ENCODE results near the gene PHF23.

DNA sequence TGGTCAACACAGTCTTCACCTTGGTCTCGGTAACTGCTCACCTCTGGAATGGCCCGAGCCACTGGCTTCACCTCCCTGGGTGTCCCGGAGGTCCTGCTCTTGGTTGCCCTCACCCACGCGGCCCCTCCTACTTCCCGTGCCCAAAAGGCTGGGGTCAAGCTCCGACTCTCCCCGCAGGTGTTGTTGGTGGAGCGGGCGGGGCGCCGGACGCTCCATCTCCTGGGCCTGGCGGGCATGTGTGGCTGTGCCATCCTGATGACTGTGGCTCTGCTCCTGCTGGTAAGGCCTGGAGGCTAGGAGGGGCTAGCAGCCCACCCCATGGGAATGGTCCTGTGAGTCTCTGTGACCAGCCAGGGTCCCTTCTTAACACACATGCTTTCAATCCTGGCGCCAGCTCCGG is 45.7 kb upstream of the PHF23 start:
- TF ChIP-seq, protein P1, sequence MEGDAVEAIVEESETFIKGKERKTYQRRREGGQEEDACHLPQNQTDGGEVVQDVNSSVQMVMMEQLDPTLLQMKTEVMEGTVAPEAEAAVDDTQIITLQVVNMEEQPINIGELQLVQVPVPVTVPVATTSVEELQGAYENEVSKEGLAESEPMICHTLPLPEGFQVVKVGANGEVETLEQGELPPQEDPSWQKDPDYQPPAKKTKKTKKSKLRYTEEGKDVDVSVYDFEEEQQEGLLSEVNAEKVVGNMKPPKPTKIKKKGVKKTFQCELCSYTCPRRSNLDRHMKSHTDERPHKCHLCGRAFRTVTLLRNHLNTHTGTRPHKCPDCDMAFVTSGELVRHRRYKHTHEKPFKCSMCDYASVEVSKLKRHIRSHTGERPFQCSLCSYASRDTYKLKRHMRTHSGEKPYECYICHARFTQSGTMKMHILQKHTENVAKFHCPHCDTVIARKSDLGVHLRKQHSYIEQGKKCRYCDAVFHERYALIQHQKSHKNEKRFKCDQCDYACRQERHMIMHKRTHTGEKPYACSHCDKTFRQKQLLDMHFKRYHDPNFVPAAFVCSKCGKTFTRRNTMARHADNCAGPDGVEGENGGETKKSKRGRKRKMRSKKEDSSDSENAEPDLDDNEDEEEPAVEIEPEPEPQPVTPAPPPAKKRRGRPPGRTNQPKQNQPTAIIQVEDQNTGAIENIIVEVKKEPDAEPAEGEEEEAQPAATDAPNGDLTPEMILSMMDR (IDR thresholded peaks at IDR 0.05; ENCODE audit: low read depth, low read length), result no peak
- no peak for TF ChIP-seq POLR2A (IDR thresholded peaks at IDR 0.05; ENCODE audit: extremely low read depth, insufficient read length)

Measured in NB4 (cell line).